RWPE2 (cell line): ENCODE results near the gene EDIL3.

ENCODE experiments used
- ATAC-seq: fragments of 200-7000 bp; cut with Tn5 transposase; 3 replicates; pipeline ENCODE4 v1.9.1; 2021; ENCODE audit warnings: low read depth
- DNase-seq: peaks from one replicate; pipeline ENCODE4 v3.0.0-alpha.2; 2020; ENCODE audit warnings: low spot score
- H3K27ac ChIP-seq: fragments of 450-650 bp; 2 replicates; pipeline ENCODE4 v1.5.1; 2017; ENCODE audit warnings: mild to moderate bottlenecking; ENCODE audit not compliant: poor library complexity, severe bottlenecking
- H3K27me3 ChIP-seq: fragments of 250-450 bp; sonication (Bioruptor Pico); 2 replicates; pipeline ENCODE4 v1.5.1; 2021; ENCODE audit warnings: mild to moderate bottlenecking, moderate library complexity; ENCODE audit not compliant: insufficient read depth, poor library complexity, severe bottlenecking
- H3K36me3 ChIP-seq: fragments of 250-450 bp; sonication (Bioruptor Pico); 2 replicates; pipeline ENCODE4 v1.5.1; 2020; ENCODE audit warnings: low read depth, mild to moderate bottlenecking, moderate library complexity
- H3K4me1 ChIP-seq: fragments of 250-450 bp; sonication (Bioruptor Pico); 2 replicates; pipeline ENCODE4 v1.5.1; 2021; ENCODE audit warnings: mild to moderate bottlenecking, moderate library complexity; ENCODE audit not compliant: insufficient read depth, poor library complexity, severe bottlenecking
- H3K4me3 ChIP-seq: fragments of 250-450 bp; sonication (Bioruptor Pico); 2 replicates; pipeline ENCODE4 v1.5.1; 2021; ENCODE audit warnings: mild to moderate bottlenecking, moderate library complexity; ENCODE audit not compliant: severe bottlenecking
- H3K9me3 ChIP-seq: fragments of 250-450 bp; sonication (Bioruptor Pico); 2 replicates; pipeline ENCODE4 v1.5.1; 2021; ENCODE audit warnings: mild to moderate bottlenecking, moderate library complexity; ENCODE audit not compliant: severe bottlenecking
- TF ChIP-seq, protein P1 (sequence below): fragments of 450-650 bp; IDR thresholded peaks from one replicate; pipeline ENCODE4 v1.5.1; 2017; ENCODE audit warnings: mild to moderate bottlenecking, moderate library complexity; ENCODE audit not compliant: poor library complexity, severe bottlenecking

The EDIL3 gene

DNA sequence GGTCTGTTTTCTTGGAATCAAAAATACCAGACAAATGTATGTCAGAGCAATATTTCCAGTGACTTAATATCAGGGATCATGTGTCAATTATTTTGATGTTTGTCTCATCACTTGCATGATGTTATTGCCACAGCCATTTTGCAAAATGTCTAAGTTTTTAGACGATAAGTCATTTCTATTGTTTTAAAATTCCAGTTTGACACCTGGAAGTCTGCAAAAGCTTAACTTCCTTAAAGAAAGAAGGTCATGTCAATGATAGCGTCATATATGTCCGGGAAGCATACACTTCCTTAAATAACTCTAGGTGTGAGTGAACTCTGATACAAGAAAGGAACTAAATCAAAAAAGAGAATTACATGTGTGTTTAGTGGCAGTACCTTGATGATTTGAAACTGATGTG is 259.5 kb downstream of the EDIL3 start:
- Histone ChIP-seq H3K4me1 (no peaks in the 10 kb centered on the region), H3K27ac (no peak overlapping the region), H3K27me3 (peaks cover 7% of the 10 kb centered on the region), H3K9me3 (no peaks in the 10 kb centered on the region), H3K4me3 (no peak overlapping the region), H3K36me3 (no peaks in the 10 kb centered on the region)
- TF ChIP-seq, protein P1, sequence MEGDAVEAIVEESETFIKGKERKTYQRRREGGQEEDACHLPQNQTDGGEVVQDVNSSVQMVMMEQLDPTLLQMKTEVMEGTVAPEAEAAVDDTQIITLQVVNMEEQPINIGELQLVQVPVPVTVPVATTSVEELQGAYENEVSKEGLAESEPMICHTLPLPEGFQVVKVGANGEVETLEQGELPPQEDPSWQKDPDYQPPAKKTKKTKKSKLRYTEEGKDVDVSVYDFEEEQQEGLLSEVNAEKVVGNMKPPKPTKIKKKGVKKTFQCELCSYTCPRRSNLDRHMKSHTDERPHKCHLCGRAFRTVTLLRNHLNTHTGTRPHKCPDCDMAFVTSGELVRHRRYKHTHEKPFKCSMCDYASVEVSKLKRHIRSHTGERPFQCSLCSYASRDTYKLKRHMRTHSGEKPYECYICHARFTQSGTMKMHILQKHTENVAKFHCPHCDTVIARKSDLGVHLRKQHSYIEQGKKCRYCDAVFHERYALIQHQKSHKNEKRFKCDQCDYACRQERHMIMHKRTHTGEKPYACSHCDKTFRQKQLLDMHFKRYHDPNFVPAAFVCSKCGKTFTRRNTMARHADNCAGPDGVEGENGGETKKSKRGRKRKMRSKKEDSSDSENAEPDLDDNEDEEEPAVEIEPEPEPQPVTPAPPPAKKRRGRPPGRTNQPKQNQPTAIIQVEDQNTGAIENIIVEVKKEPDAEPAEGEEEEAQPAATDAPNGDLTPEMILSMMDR: no peak
- ATAC-seq (no peak), DNase-seq (no peak)

DNA sequence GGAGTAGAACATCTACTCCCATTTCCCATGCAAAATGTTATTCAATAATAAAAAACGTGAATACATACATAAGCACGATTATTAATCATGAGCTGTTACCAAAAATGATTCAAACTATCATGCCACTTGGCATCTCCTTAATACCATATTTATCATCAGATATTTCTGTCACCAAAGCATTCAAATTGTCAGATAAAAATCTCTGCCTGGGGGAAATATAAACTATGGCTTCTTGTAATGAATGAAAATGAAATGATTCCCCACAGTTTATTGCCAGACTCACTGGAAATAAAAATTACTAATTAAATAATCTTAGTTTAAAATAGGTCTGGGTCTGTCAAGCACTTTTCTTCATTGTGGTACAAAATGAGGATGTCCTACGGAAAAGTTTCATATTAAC is 265.4 kb downstream of the EDIL3 start:
- no peak for ATAC-seq
- Histone ChIP-seq H3K4me3 (no peak overlapping the region), H3K9me3 (no peaks in the 10 kb centered on the region), H3K4me1 (no peaks in the 10 kb centered on the region), H3K36me3 (no peaks in the 10 kb centered on the region), H3K27me3 (no peaks in the 10 kb centered on the region), H3K27ac (no peak overlapping the region)
- TF ChIP-seq, protein P1: no peak
- no peak for DNase-seq

DNA sequence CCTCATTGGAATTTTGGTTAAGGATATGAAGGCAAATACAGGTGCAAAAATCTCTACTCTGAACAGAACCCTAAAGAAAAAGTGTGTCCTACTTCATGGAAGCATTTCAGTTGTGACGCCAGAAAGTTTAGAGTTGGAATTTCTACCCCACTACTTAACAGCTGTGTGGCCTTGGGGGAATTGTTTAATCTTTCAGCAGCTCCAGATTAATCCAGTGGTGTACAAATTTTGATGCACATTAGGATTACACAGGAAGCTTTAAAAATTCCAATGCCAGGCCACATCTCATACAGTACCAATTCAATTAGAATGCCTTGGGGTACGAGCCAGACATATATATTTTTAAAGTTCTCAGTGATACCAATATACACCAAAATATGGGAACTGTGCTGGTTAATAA is 266.1 kb downstream of the EDIL3 start:
- Histone ChIP-seq H3K9me3 (no peaks in the 10 kb centered on the region), H3K36me3 (no peaks in the 10 kb centered on the region), H3K27ac (no peak overlapping the region), H3K27me3 (no peaks in the 10 kb centered on the region), H3K4me1 (no peaks in the 10 kb centered on the region), H3K4me3 (no peak overlapping the region)
- ATAC-seq (no peak), DNase-seq (no peak)
- TF ChIP-seq, protein P1: no peak

DNA sequence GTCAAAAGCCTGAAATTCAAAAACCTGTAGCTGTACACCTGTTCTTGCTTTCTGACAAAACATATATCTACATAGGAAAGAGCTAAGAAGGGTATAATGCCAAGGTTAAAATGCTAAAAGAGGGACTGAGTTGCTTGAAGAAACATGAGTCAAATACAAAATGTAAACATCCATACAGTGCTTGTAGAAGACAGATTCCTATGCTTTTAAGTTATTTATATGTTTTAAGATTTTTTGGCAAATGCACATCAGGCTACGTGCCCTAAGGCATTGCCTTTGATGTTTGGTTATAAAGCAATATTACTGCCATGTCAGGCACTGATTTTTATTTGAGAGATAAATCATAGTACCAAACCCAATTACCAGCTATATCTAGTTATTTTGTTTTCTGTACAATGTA is 269.0 kb downstream of the EDIL3 start:
- no peaks in the 10 kb centered on the region for H3K9me3 ChIP-seq
- no peaks in the 10 kb centered on the region for H3K4me1 ChIP-seq
- ATAC-seq (no peak), DNase-seq (no peak)
- H3K36me3 ChIP-seq: no peaks in the 10 kb centered on the region
- no peak overlapping the region for H3K4me3 ChIP-seq
- TF ChIP-seq, protein P1: no peak
- no peaks in the 10 kb centered on the region for H3K27me3 ChIP-seq
- H3K27ac ChIP-seq: no peak overlapping the region

DNA sequence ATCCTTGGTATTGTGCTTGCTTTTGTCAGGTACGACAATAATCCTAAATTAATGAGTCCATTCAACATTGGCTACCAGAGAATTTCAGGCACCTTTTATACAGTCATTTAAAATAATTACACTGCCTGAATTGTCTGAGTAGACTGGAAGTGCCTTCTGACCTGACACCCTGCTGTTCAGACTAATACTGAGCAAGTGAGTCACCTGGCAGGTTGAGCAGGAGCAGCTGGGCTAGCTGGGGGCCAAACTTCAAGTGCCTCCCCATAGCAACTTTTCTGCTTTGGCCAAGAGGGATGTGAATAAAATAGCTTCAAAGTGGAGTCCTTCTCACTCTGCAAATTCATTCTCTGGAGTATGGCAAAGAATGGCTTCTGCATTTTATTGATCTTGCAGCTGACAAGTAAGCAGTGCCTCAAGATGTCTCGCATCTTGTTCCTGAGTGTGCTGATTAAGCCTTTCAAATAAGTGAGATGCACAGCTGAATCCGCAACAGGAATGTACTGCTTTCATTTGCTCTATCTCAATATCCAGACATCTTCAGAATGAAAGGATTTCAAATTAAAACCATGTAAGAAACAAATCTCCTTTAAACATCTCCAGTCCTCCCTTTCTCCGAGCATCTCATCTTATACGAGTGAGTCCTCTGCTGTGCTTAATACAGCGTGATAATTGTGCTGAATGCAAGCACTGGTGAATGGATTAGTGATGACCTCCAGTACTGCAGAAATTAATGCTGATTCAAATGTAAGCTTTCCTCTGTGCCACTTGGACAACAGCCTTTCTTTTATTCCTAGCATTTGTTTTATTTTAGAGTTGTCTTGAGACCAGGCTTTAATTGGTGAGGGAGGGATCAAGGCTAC is 271.2 kb downstream of the EDIL3 start:
- no peak for DNase-seq
- H3K27ac ChIP-seq: no peak overlapping the region
- H3K4me1 ChIP-seq: no peaks in the 10 kb centered on the region
- H3K36me3 ChIP-seq: no peaks in the 10 kb centered on the region
- TF ChIP-seq, protein P1: no peak
- no peaks in the 10 kb centered on the region for H3K9me3 ChIP-seq
- no peak overlapping the region for H3K4me3 ChIP-seq
- no peaks in the 10 kb centered on the region for H3K27me3 ChIP-seq
- ATAC-seq: peak; percentile 55; the same call in 1 of the 3 replicates
